GM23248 (cell line): ENCODE data around the gene ACSM2B. TPM values are rescaled to one million over a fixed set of nuclear protein-coding genes. Genes with fewer than 3 reads are reported as not detected.
"Not testable (repeated sequence)": the region's sequence is repeated elsewhere in the genome, so short reads cannot be mapped to it uniquely, and the experiment has no call there.

Experiments
- DNase-seq: peaks from one replicate; pipeline ENCODE4 v3.0.0-alpha.2; 2015
- H2AFZ ChIP-seq: fragments of 200-600 bp; sonication (generic); 2 replicates; pipeline ENCODE4 v1.6.1; 2016; ENCODE audit warnings: antibody characterized with exemption
- H3F3A ChIP-seq: fragments of 200-600 bp; sonication (generic); 2 replicates; pipeline ENCODE4 v1.6.1; 2016; ENCODE audit warnings: mild to moderate bottlenecking, antibody characterized with exemption, mixed run types; ENCODE audit not compliant: insufficient read depth
- H3K27ac ChIP-seq: fragments of 200-600 bp; sonication (generic); 2 replicates; pipeline ENCODE4 v1.5.1; 2016; ENCODE audit warnings: mild to moderate bottlenecking
- H3K27me3 ChIP-seq: fragments of 200-600 bp; sonication (generic); replicated peaks from 2 replicates; pipeline ENCODE4 v1.6.1; 2016; ENCODE audit warnings: mild to moderate bottlenecking; ENCODE audit not compliant: insufficient read depth
- H3K36me3 ChIP-seq: fragments of 200-600 bp; sonication (generic); 2 replicates; pipeline ENCODE4 v1.6.1; 2016; ENCODE audit warnings: low read depth, mild to moderate bottlenecking
- H3K4me1 ChIP-seq: fragments of 200-600 bp; sonication (generic); 2 replicates; pipeline ENCODE4 v1.6.1; 2016; ENCODE audit warnings: mild to moderate bottlenecking; ENCODE audit not compliant: insufficient read depth
- H3K4me2 ChIP-seq: fragments of 200-600 bp; sonication (generic); one replicate; pipeline ENCODE4 v1.6.1; 2016; ENCODE audit warnings: mild to moderate bottlenecking; ENCODE audit not compliant: unreplicated experiment
- H3K4me3 ChIP-seq: fragments of 200-600 bp; sonication (generic); 2 replicates; pipeline ENCODE4 v1.5.1; 2016; ENCODE audit warnings: mild to moderate bottlenecking
- H3K79me2 ChIP-seq: fragments of 200-600 bp; sonication (generic); 2 replicates; pipeline ENCODE4 v1.6.1; 2016; ENCODE audit warnings: mild to moderate bottlenecking; ENCODE audit not compliant: insufficient read depth
- H3K9ac ChIP-seq: fragments of 200-600 bp; sonication (generic); 2 replicates; pipeline ENCODE4 v1.6.1; 2016; ENCODE audit warnings: mild to moderate bottlenecking
- H3K9me2 ChIP-seq: fragments of 200-600 bp; sonication (generic); 2 replicates; pipeline ENCODE4 v1.6.1; 2016; ENCODE audit warnings: mixed run types, mild to moderate bottlenecking, moderate library complexity; ENCODE audit not compliant: insufficient read depth
- H3K9me3 ChIP-seq: fragments of 200-600 bp; sonication (generic); one replicate; pipeline ENCODE4 v1.6.1; 2017; ENCODE audit warnings: low read depth
- H4K20me1 ChIP-seq: fragments of 200-600 bp; sonication (generic); 2 replicates; pipeline ENCODE4 v1.6.0; 2016; ENCODE audit not compliant: insufficient read depth
- EZH2 ChIP-seq: fragments of 200-600 bp; sonication (generic); IDR thresholded peaks from 2 replicates; pipeline ENCODE4 v1.6.1; 2018; ENCODE audit warnings: antibody characterized with exemption, mild to moderate bottlenecking; ENCODE audit not compliant: insufficient read depth, poor library complexity, severe bottlenecking
- EZH2phosphoT487 ChIP-seq: fragments of 200-600 bp; sonication (generic); IDR thresholded peaks from 2 replicates; pipeline ENCODE4 v1.6.1; 2018; ENCODE audit warnings: antibody characterized with exemption, moderate library complexity, mild to moderate bottlenecking, low read depth; ENCODE audit not compliant: insufficient read depth
- WGBS, 2 experiments: methylation state at CpG; one replicate each; pipeline ENCODE4 v1.1.6; 2015 to 2017; ENCODE audit warnings: low lambda C conversion rate in 2 of 2, low coverage in 1 of 2; ENCODE audit errors: missing lambda C conversion rate in 2 of 2; 5-methylcytosine and 5-hydroxymethylcytosine counted together
- in situ Hi-C: fragments of 300-500 bp; cut with MboI; formaldehyde crosslinking; loops from 2 replicates; pipeline ENCODE4 v1.15.0; 2020
- polyA plus RNA-seq: library from polyadenylated mRNA; unstranded; fragments of >200 nt; fragmentation: Nextera tagmentation; extraction: Ambion mirVana; gene quantifications from 2 replicates; pipeline ENCODE4 v1.2.1, GENCODE V29; 2016
- small RNA-seq: library from RNA; depleted of rRNA; stranded (forward); fragments of <200 nt; gene quantifications from one replicate; pipeline ENCODE3, GENCODE V24; 2014; ENCODE audit warnings: low read depth, low replicate concordance
- total RNA-seq: library from RNA; depleted of rRNA; stranded (reverse); fragments of >200 nt; shearing (Covaris generic); gene quantifications from 2 replicates; pipeline ENCODE4 v1.2.3, GENCODE V29; 2014; rRNA removed

The ACSM2B gene
- total and polyA plus RNA-seq, 2 experiments from 2014 or later = not detected

GRCh38 chr16:20507280-20507679, 68.9 kb downstream of the ACSM2B start:
- TF ChIP-seq EZH2phosphoT487 (no peak), EZH2 (no peak)
- Histone ChIP-seq H3K9ac (no peak overlapping the region), H3K9me2 (no peaks in the 10 kb centered on the region), H3K27me3 (no peaks in the 10 kb centered on the region), H3K4me3 (no peak overlapping the region), H3K4me2 (no peak overlapping the region), H3K36me3 (no peaks in the 10 kb centered on the region), H3F3A (no peaks in the 10 kb centered on the region), H4K20me1 (no peaks in the 10 kb centered on the region), H3K27ac (no peak overlapping the region), H3K4me1 (no peaks in the 10 kb centered on the region), H2AFZ (no peak overlapping the region), H3K79me2 (no peaks in the 10 kb centered on the region), H3K9me3 (no peaks in the 10 kb centered on the region)
- 9 to 22% methylated on average over 2 of the region's 2 CpGs for WGBS, 2 experiments
- in situ Hi-C loops = no loop called here
- no peak for DNase-seq

DNA sequence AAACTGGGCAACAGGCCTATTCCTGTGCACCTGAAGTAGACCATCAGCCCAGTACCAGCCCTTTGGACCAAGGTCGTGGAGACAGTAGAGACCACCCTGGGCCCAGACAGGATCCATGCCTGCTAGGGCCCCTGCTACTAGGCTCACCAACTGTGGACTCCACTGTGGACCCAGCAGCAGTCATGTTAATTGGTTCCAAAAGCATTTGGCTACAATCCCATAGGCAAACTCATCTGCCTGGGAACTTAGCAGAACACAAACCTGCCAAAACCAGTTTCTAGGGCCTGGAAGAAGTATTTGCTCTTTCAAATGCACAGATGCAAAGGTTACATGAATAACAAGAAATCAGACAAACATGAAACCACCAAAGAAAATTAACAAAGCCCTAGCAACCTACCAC, 71.7 kb downstream of the ACSM2B start:
- Histone ChIP-seq H4K20me1 (no peaks in the 10 kb centered on the region), H3K27me3 (no peaks in the 10 kb centered on the region), H3K79me2 (no peaks in the 10 kb centered on the region), H3K4me2 (no peak overlapping the region), H3K36me3 (no peaks in the 10 kb centered on the region), H3K9me3 (no peaks in the 10 kb centered on the region), H3F3A (no peaks in the 10 kb centered on the region), H3K9ac (no peak overlapping the region), H3K27ac (no peak overlapping the region), H3K4me3 (no peak overlapping the region), H3K4me1 (no peaks in the 10 kb centered on the region), H3K9me2 (no peaks in the 10 kb centered on the region), H2AFZ (no peak overlapping the region)
- in situ Hi-C loops = no loop called here
- 9 to 10% methylated on average over 1 of the region's 1 CpG for WGBS, 2 experiments
- no peak for DNase-seq
- TF ChIP-seq EZH2 = no peak
- TF ChIP-seq EZH2phosphoT487 = no peak

- H3K9me2 ChIP-seq, H3K9ac ChIP-seq, H3K27me3 ChIP-seq, H3K27ac ChIP-seq, H3K9me3 ChIP-seq, DNase-seq, H3F3A ChIP-seq, H2AFZ ChIP-seq, H3K4me2 ChIP-seq, H3K79me2 ChIP-seq, H3K36me3 ChIP-seq, in situ Hi-C loops, H3K4me1 ChIP-seq, H3K4me3 ChIP-seq, H4K20me1 ChIP-seq: not testable (repeated sequence)
- WGBS, 2 experiments = no CpG with 5 or more reads among the region's 11 CpGs
These were observed 84.7 kb downstream of the ACSM2B start for GRCh38 chr16:20491448-20491847.

- H3F3A ChIP-seq, H3K9ac ChIP-seq, H3K79me2 ChIP-seq, H3K4me3 ChIP-seq, in situ Hi-C loops, H3K9me2 ChIP-seq, H2AFZ ChIP-seq, H4K20me1 ChIP-seq, H3K27me3 ChIP-seq, H3K4me1 ChIP-seq, H3K4me2 ChIP-seq, H3K36me3 ChIP-seq, H3K27ac ChIP-seq, DNase-seq, H3K9me3 ChIP-seq: not testable (repeated sequence)
- WGBS, 2 experiments = no CpG with 5 or more reads among the region's 3 CpGs
These were observed 85.2 kb downstream of the ACSM2B start for GRCh38 chr16:20490994-20491393.

Small RNAs within 50 kb of the gene (small RNA-seq; reads per million reads assigned to genes)
- not detected for gene AC141273.3

Other genes with a start within 250 kb of the ACSM2B start
- gene GP2, start 248.9 kb downstream of the ACSM2B start, total RNA-seq = not detected in 2 replicates
- not detected in 2 replicates for gene GP2, start 248.9 kb downstream of the ACSM2B start, polyA plus RNA-seq
- gene UMOD, start 223.7 kb downstream of the ACSM2B start, total RNA-seq = not detected in 2 replicates
- gene UMOD, start 223.7 kb downstream of the ACSM2B start, polyA plus RNA-seq = not detected in 2 replicates
- gene PDILT, start 171.6 kb downstream of the ACSM2B start, total RNA-seq = not detected in 2 replicates
- gene PDILT, start 171.6 kb downstream of the ACSM2B start, polyA plus RNA-seq = not detected in 2 replicates
- not detected in 2 replicates for gene ACSM5, start 166.8 kb downstream of the ACSM2B start, total RNA-seq
- not detected in 2 replicates for gene ACSM5, start 166.8 kb downstream of the ACSM2B start, polyA plus RNA-seq
- gene ACSM2A, start 124.8 kb downstream of the ACSM2B start, total RNA-seq = not detected in 2 replicates
- gene ACSM2A, start 124.8 kb downstream of the ACSM2B start, polyA plus RNA-seq = not detected in 2 replicates
- gene ACSM1, start 121.3 kb upstream of the ACSM2B start, total RNA-seq = not detected in 2 replicates
- not detected in 2 replicates for gene ACSM1, start 121.3 kb upstream of the ACSM2B start, polyA plus RNA-seq
- gene THUMPD1, start 165.5 kb upstream of the ACSM2B start, total RNA-seq = 24.5 and 42.9 TPM in 2 replicates
- gene THUMPD1, start 165.5 kb upstream of the ACSM2B start, polyA plus RNA-seq = 25.0 and 25.4 TPM in 2 replicates
- 0.65 and 2.1 TPM in 2 replicates for gene ACSM3, start 187.6 kb upstream of the ACSM2B start, total RNA-seq
- 0.60 and 1.7 TPM in 2 replicates for gene ACSM3, start 187.6 kb upstream of the ACSM2B start, polyA plus RNA-seq
- gene ERI2, start 230.1 kb upstream of the ACSM2B start, total RNA-seq = 13.2 and 20.2 TPM in 2 replicates
- 12.9 and 13.6 TPM in 2 replicates for gene ERI2, start 230.1 kb upstream of the ACSM2B start, polyA plus RNA-seq
- 7.0 and 11.0 TPM in 2 replicates for gene REXO5, start 230.2 kb upstream of the ACSM2B start, total RNA-seq
- gene REXO5, start 230.2 kb upstream of the ACSM2B start, polyA plus RNA-seq = 3.4 and 3.5 TPM in 2 replicates